Stimulated activated CD8-positive, alpha-beta memory T cell treated with anti-CD3 and anti-CD28 coated beads, Interleukin-15, amount 100 ng/mL, for 4 hours (primary cell): ENCODE results near the gene LAMA5.

Experiments used
- DNase-seq, 2 donors: peaks; one replicate each; pipeline ENCODE4 v3.0.0-alpha.2; 2020; ENCODE audit warnings: low read depth in 2 of 2

Gene LAMA5

GRCh38 chr20:62328684-62329388 is 38.3 kb downstream of the LAMA5 start:
- no peak for DNase-seq

- DNase-seq, result no peak
Observed at GRCh38 chr20:62327726-62328495, 39.2 kb downstream of the LAMA5 start.

GRCh38 chr20:62326959-62327725 is 40.0 kb downstream of the LAMA5 start:
- no peak for DNase-seq

- no peak for DNase-seq
Observed at GRCh38 chr20:62326559-62326958, 40.6 kb downstream of the LAMA5 start.

- no peak for DNase-seq
Observed at GRCh38 chr20:62325172-62325905, 41.8 kb downstream of the LAMA5 start.

DNA sequence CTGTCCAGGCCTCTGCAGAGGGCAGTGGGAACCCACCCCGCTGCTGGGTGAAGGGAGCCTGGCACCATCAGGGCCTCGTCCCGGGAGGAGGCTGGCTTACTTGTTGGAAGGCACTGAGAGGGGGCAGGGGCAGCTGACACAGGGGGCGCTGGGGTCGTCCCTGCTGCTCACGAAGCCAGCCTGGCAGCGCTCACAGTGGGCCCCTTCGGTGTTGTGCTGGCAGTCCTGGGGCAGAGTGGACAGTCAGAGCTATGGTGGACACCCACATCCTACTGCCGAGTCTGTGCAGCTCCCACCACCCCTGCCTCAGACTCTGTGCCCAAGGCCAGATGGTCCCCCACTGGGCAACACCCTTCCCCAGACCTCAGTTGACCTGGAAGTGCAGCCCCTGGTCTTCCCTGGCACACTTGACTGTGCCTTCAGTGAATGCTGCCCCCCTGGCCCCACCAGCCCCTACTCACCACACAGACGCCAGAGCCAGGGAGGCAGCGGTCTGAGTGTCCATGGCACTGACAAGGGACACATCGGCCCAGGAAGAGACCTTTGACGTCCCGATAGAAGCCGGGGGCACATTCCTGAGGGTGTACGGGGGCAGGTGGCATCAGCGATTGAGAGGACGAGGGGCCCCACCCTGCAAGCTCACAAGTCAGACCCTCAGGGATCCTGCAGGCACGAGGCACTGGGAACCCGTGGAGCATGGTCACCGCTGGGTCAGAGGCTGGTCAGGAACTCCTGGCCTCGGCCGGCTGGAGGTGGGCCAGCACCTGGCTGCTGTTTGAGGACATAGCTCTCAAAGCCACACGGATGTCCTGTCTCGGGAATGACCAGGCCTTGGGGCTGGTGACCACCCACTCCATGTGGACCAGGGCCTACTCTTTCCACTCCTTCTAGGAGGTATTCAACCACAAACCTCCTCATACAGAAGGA is 42.9 kb downstream of the LAMA5 start:
- DNase-seq, result no peak

- no peak for DNase-seq
Observed at GRCh38 chr20:62323146-62323979, 43.7 kb downstream of the LAMA5 start.

DNA sequence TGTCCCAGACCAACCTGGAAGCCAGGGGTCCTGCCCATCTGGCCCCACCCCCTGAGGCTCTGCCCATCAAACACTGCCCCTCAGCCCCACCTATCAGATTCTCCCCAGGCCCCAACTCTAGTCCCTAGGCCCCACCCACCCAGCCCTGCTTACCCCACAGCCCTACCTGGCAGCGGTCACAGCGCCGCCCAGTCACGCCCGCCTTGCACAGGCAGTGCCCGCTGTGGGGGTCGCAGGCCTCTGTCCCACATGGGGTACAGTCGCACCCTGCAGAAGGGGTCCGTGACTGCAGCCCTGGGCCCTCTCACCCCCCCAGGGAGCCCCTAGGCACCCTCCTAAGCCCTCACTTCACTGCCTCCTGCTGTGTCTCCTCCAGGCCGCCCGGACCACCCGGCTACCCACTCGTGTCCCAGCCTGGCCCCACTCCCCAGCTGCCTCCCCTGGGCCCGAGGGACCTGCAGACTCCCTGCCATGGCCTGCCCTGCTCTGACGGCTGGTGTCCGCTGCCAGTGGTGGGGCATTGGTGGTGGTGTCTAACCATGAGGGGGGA is 44.5 kb downstream of the LAMA5 start:
- no peak for DNase-seq

DNA sequence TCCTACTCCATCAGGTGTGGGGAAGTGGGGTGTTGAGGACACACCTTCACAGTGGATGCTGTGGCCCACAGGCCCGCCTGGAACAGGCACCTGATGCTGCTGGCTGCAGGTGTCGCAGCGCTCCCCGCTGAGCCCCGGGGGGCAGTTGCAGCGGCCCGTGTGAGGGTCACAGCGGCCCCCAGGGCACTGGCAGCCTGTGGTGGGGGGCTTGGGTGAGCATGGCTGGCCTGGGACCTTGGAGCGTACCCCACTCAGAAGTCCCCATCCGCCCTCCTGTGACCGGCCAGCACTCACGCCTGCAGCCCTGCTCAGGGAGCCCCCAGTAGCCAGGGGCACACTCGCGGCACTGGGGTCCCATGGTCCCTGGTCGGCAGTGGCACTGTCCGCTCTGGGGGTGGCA is 45.1 kb downstream of the LAMA5 start:
- DNase-seq, result no peak

- DNase-seq, result no peak
Observed at GRCh38 chr20:62321521-62321948, 45.6 kb downstream of the LAMA5 start.

GRCh38 chr20:62320581-62321354 is 46.3 kb downstream of the LAMA5 start:
- DNase-seq, result no peak

- no peak for DNase-seq
Observed at GRCh38 chr20:62319346-62319909, 47.7 kb downstream of the LAMA5 start.

DNA sequence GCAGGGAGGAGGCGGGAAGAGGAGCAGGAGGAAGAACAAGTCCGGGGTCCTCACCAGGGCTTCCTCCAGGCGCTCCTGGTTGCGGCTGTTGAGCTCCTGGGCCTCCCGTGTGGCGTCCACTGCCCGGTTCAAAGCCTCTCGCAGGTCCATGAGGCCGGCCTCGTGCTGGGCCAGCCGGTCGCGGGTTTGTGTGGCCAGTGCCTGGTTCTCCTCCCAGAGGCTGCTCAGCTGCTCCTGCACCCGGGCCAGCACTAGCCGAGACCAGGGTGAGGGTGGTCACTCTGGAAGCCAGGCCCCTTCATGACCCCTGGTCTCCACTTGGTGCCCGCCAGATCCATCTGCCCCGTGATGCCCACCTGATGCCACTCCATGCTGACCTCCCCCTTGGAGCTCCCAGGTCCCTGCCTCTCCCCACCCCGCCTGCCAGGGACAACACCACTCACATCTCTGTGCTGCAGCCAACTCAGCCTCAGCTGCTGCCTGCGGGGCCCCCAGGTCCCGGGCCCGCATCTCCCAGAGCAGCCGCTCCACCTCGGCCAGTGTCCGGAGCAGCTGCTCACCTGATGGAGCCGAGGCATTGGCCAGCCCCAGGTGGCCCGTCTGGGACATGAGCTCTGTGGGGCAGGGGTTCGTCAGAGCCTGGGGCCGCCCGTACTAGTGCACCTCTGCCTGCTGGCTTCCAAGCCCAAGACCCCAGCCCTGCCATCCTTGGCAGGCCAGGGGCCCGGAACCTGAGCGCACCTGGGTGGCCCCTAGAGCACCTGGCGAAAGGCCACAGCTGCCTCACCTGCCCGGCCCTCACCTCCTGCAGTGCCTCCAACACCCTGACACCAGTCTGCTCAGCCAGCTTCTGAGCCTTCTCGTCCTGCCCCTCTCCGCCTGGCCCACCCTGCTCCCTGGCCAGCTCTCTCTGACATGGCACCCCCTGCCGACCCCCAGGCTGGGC is 48.4 kb downstream of the LAMA5 start:
- DNase-seq, result no peak

DNA sequence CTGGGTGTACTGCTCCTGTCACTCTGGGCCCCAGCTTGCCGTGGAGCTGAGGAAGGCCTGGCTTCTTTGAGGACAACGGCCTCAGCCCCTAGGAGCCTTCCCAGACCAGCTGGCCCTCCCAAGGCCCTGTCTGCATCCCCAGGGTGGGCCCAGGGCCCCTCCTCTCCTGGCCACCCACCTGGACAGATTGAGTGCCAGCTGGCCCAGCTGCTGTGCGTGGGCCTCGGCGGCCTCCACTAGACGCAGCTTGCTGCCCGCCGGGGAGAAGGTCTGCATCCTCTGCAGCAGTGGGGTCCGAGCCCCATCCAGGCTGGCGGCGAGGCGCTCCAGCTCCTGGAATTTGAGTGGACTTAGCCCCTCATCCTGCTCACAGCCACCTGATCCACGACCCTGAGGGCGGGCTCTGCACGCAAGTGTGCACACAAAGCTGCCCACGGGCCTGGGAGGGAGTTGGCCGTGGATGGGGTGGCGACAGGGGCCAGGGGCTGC is 49.9 kb downstream of the LAMA5 start:
- no peak for DNase-seq

- no peak for DNase-seq
Observed at GRCh38 chr20:62316331-62317166, 50.6 kb downstream of the LAMA5 start.

DNA sequence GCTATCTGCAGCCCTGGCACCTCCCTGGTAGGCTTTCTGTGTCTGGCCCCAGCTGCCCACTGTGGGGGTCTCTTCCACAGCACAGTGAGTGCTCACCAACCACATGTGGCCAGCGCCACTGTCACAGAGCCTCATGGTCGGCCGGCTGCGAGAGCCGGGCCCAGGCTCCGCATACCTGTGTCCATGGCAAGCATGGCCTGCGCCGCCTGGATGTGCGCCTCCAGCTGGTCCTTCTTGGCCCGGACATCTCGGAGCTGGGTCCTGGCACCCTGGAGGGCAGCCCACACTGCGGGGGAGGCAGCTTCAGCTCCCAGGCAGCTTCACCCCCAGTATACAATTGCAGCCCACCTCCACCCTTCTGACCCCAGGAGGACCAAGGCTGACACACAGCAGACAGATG is 51.3 kb downstream of the LAMA5 start:
- DNase-seq, result no peak
